Suppressor macrophage treated with lipopolysaccharide for 4 hours (primary cell): Measurements from ENCODE around the gene CACNA1B.
"Not testable (repeated sequence)": the region's sequence is repeated elsewhere in the genome, so short reads cannot be mapped to it uniquely, and the experiment has no call there.

Experiments
- DNase-seq: peaks from one replicate; pipeline ENCODE4 v3.0.0-alpha.2; 2020

CACNA1B gene

DNA sequence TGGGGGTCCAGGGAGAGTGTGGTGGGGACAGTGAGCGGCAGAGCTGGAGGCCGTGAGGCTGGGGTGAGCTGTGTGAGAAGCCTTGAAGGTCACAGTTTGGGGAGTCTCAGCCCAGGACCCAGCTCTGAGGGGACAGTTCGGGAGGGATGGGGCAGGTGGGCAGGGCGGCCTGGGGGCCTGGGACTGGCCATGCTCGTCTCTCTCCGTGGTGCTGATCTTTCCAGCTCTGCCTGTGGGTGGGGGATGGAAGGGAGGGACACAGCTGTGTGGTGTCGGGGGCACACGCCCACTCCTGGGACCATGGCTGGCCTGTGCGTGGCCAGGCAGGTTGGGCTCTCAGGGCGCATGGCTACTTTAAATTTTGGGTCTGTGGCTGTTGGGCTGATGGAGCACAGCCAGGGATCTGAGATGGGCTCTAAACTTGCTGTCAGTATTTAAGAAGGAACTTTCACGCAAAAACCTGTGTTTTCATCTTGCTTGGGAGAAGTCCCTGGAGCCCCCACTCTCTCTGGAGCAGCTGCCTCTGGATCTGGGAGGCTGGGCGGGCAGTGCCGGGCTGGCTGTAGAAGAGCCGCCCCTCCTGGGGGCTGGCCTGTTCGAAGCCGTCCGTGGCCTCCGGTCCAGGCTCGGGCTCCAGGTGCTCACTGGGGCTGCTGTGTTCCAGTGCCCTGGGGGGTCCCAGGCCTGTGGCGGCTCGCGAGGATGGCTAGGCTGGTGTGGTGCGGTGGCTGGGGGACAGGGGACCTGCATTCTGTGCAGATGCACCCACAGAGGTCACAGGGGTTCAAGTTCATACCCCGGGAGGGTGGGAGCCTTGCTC lies 13.4 kb downstream of the CACNA1B start:
- DNase-seq = not testable (repeated sequence)

DNA sequence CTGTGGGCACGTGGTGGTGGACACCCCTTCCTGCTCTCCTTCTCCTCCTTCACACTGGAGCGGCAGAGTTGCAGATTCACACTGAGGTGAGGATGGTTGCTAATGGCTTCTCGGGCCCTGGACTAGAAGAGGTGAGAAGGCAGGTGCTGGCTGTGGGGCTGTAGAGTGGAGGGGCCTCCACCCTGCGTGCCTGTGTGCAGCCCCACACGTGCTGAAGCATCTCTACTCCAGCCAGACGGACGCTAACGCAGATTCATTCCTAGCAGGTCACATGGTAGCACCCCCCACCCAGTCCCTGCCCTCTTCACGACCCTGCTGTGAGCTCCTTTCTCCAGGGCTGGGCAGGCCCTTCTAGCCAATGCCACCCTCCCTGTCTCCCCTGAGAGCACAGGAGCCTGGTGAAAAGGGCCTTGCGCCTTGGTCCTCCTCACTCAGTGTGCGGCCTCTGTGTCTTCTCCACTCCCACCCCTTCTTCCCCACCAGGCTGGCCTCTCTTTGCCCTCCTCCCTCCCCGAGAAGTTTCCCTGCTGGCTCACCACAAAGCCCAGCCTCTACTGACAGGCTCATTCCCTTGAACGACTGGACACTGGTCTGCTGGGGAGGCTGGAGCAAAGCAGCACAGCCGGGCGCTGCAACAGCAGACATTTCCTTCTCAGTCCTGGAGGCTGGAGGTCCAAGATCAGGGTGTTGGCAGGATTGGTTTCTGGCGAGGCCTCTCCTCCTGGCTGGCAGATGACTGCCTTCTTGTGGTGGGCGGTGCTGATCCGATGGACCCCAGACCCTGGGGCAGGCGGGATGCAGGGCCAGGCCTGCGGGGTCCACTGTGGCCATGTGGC lies 14.2 kb downstream of the CACNA1B start:
- DNase-seq = no peak

DNA sequence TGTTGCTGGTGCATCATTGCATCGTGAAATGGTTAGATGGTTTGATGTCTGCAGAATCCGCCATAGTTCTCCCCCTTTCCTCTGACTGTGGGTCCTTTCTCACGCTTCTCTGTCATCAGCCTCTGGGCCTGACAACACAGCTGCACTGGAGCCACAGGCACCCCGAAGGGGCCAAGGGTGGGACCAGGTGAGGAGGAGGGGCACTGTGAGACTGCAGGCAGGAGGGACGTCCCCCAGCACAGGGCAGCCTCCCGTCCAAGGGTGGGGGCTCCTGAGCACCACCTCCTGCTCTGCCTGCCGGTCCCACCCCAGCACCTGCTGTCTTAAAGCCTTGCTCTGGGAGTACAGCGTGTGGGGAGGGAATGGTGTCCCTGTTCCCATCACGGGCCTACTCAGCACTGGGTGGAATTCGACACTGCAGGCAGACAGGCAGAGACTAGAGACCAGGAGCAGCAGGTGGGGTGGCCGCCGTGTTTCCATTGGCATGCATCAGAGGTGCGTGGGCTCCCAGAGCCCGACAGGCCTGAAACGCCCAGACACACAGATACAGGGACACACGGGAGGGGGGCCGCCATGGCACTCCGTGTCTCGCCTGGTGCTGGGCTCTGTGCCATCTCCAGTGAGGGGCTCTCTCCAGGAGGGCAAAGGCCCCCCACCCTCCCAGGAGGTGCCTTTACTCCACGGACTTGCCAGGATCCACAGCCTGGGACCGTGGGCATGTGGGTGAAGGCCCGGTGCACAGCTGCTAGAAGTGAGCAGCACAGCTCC lies 15.0 kb downstream of the CACNA1B start:
- no peak for DNase-seq

DNA sequence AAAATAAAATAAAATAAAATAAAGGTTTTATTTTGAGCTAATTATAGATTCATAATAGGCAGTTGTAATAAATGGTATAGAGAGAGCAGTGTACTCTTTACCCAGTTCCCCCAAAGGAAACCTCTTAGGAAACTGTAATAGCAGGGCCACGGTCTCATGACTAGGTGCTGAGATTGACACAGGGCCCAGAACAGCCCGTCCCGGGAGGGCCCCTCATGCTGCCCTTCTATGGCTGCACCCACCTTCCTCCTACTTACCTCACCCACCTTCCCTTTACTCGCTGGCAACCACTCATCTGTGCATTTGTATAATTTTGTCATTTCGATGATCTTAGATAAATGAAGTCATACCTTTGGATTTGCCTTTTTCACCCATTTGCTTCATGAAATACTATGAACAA lies 16.1 kb downstream of the CACNA1B start:
- no peak for DNase-seq

DNA sequence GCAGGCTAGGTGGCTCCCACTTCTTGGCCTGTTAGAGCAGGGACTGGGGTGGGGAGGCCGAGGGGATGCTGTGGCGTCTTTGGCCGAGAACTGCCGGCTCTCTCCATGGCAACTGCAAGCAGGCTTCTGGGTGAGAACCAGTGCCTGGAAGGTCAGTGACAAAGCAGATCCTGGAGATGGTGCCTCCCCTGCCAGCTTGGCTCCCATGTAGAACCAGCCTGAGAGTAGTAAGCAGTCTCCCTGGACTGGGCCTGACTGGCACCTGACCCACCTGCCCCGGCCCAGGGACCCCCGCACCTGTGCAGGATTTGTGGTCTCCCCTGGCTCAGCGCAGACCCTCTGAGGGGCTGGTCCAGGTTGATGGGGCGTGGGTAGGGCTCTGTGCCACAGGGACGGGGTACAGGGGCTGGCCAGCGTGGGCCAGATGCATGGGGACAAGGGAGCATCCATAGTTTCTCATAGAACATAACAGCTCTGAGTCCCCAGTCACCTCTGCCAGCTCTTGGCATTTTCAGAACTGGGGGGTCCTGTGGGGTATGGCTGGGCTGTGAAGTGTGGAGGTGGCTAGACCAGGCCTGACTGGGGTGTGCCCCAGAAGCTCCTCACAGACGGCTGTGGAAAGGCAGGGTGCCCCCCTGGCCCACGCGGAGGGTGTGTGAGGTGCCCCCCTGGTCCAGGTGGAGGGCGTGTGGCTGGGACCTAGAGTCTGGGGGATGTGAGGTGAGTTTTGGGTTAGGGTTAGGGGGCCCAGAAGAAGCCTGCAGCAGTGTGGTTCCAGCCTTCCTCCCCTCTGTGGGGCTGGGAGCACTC lies 22.2 kb downstream of the CACNA1B start:
- no peak for DNase-seq

DNA sequence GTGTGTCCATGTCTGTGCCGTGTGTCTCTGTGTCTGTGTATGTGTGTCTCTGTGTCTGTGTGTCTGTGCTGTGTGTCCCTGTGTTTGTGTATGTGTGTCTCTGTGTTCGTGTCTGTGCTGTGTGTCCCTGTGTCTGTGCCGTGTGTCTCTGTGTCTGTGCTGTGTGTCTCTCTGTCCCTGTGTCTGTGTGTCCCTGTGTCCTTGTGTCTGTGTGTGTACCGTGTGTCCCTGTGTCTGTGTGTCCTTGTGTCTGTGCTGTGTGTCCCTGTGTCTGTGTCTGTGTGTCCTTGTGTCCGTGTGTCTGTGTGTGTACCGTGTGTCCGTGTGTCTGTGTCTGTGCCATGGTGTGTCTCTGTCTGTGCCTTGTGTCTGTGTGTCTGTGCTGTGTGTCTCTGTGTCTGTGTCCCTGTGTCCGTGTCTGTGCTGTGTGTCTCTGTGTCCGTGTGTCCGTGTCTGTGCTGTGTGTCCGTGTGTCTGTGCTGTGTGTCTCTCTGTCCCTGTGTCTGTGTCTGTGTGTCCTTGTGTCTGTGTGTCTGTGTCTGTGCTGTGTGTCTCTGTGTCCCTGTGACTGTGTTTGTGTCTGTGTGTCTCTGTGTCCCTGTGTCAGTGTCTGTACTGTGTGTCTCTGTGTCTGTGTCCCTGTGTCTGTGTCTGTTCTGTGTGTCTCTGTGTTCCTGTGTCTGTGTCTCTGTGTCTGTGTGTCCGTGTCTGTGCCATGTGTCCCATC lies 23.2 kb downstream of the CACNA1B start:
- no peak for DNase-seq

DNA sequence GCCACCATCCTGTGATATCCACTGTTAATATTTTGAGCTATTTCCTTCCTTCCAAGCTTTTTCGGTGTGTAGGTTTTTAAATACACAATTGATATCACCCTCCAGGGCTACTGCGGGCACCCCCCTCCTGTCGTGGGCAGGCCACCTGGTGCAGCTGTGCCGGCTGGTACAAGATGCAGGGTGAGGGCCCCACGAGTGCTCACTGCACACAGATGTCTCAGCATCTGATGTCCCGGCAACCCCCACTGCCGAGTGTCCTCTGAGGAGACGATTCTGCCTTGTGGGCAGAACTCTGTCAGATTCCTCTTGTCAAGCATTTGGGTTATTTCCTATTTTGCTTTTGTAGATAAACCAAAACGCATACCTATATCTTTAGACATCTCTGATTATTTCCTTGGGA lies 25.1 kb downstream of the CACNA1B start:
- no peak for DNase-seq

DNA sequence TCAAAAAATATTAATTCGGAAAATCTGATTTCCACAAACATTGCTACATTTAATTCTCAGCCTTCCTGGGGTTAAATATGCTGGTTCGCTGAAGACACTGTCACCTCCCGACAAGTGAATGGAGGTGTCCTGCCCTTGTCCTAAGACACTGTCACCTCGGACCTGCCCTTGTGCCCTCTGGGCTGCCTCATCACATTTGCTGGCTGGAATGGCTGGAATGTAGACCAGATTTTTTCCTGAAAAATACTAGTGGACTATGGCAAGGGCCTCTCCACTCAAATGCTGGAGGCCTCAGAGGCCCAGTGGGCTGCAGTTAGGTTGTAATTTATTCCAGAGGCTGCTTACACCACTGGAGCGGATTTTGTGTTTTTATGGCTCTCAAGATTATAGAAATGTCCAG lies 28.2 kb downstream of the CACNA1B start:
- no peak for DNase-seq

DNA sequence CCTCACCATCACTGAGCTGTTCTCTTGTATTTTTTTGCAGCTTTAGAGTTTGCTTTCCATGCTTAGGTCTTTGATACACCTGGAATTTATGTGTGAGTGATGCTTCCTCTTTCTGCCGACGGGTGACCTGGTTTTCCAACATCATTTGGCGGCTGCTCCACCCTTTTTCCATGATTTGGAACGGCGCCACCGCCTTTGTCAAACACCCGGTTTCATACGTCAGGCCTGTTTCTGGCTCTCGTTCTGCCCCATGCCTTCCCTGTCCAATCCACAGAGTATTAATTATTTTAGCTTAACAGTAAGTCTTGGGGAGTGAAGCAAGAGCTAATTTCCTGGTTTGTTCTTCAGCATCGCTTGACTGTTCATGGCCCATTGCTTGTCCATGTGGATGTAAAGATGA lies 30.2 kb downstream of the CACNA1B start:
- no peak for DNase-seq

DNA sequence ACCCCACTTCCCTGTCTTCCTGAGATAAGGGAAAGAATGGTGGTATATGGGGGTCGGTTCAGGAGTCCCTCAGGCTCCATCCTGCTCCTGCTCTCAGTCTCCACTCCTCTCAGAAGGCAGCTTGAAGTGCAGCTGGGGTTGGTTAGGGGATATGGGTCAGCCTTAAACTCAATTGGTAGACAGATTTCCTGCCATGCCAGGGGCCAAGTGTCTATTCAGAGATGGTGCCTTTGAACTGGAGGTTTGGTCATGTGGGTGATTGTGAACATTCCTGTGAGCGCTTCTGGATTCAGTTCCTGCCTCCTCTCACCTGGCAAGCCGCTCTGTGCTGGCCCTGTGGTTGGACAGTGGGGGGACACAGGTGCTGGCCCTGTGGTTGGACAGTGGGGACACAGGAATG lies 35.1 kb downstream of the CACNA1B start:
- no peak for DNase-seq

DNA sequence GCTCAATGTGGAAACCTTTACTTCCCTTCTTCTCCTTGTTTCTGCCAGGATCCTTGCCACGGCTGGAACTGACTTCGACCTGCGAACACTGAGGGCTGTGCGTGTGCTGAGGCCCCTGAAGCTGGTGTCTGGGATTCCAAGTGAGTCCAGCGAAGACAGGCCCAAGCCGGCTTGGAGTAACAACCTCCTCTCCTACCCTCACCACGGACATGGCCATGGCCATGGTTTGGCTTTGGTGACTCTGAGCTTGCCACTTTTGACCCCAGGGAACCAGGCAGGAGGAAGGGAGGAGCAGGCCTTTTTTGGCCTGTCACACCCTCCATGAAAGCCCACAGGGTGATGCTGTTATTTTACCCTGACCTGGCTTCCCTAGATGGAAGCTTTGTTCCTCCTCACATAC lies 35.5 kb downstream of the CACNA1B start:
- no peak for DNase-seq

DNA sequence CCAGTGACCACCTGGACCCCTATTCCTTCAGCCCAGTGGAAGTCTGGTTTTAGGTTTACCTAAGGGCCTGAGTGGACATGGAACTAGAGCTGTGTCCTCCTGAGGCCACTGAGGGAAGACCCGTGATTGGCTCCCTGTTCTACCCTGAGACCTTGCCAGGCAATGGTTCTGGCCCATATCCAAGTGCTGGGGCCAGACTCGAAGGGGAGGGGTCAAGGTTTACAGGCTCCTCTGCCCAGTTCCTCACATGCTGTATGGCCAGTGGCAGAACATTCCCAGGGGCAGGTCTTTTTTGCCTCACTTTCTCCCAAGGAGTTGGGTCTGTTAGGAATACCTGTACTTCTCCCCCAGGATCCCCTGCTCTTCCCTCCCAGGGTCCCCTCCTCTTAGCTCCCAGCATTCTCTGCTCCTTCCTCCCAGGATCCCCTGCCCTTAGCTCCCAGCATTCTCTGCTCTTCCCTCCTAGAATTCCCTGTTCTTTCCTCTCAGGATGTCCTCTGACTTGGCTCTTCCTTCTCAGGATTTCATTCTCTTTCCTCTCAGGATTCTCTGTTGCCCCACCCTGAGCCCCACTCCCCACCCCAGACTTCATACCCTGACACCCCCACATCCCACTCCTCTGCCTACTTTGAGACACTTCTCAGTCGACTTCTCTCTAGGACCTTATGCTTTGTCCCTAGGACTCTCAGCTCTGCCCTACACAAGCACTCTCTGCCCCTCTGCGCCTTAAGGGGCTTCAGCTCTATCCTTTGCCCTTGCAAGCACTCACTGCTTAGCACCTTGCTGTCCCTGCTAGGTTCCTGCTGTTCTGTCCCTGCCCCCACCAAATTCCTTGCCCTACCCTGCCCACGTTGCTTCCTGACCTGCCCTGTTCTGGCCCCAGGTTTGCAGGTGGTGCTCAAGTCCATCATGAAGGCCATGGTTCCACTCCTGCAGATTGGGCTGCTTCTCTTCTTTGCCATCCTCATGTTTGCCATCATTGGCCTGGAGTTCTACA lies 36.5 kb downstream of the CACNA1B start:
- DNase-seq = no peak

DNA sequence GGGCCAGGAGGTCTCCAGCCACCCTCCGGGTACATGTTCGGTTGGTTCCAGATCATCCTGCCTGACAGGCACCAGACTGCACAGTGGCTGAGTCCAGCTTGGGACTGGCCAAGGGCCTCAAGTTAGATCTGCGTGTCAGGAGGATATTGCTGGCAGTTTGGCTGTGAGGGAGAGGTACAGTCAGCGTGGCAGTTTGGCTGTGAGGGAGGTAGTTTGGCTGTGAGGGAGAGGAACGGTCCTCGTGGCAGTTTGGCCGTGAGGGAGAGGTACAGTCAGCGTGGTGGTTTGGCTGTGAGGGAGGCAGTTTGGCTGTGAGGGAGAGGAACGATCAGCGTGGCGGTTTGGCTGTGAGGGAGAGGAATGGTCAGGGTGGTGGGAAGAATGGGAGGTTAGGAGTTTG lies 39.0 kb downstream of the CACNA1B start:
- DNase-seq = no peak

DNA sequence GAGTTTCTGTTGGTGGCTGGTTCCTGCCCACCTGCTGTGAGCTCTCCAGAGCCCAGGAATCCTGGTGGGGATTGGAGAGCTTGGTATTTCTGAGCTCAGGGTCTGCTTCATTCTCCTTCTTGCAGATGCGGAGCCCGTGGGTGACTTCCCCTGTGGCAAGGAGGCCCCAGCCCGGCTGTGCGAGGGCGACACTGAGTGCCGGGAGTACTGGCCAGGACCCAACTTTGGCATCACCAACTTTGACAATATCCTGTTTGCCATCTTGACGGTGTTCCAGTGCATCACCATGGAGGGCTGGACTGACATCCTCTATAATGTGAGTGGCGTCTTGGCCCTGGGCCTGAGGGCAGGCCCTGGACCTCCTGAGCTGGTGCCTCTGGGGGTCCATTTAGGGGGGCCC lies 39.5 kb downstream of the CACNA1B start:
- DNase-seq = no peak

DNA sequence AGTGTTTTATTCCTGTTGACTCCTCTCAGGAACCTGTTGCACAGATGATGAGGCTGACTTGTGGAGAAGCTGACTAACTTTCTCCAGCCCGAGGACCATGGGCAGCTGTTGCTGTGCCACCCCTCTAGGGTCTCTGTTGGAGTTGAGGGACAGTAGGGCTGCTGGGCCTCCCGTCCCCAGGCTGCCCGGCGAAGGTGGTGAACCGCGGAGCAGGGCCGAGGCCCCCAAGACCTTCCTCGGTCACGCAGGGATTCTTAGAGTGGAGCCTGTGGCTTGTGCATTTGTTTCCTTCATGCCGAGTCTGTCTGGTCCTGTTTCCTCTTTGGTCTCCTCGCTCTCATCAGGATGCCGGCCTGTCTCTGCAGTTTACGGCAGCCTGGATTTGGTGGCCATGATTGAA lies 40.2 kb downstream of the CACNA1B start:
- DNase-seq = no peak

DNA sequence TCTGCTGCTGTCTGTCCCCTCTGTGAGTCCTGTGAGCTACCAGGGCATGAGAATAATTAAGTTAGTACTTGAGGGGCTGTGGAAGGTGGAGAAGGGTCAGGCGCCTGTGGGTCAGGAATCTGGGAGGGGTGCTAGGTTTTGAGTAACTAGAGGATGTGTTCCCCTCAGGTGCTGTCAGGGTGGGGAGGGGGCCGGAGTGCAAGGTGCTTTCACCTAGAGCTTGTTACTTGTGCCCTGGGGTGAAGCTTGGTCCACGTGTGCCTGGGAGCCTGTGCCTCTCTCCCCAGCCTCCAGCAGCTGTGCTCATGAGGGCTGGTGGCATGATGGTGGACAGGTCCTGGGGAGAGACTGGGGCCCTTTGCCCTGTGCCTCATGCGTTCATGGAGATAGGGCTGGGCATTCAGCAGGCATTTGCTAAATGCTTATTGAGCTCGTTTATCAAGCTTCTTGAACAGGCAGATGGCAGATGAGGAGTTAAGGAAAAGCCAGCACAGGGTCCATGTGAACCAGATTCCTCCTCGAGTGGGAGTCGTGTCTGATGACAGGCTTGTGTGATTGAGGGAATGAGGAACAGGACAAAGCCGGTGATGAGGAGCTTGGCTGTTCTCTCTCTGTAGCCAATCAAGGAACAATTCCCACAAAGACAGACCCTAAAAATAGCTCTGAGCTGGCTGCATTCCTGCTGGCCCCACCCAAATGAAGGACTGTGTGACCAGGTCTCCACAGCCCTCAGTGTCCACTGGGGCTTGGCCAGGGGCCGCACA lies 40.9 kb downstream of the CACNA1B start:
- DNase-seq = no peak

DNA sequence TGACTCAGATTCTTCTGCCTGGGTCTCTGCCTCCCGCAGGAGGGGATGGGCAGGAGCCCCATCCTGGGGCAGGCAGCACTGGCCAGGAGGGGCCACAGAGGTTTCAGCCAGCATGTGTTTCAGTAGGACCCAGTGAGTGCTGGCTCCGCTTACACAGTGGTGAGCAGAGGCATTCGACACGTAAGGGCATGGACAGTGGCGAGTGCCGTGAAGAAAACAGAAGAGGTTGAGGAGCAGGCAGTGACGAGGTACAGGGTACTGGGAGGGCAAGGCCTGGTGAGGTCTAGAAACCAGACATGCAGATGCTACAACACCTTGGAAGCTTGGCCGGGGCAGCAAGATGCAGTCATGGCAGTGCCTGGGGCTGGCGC lies 41.5 kb downstream of the CACNA1B start:
- no peak for DNase-seq

DNA sequence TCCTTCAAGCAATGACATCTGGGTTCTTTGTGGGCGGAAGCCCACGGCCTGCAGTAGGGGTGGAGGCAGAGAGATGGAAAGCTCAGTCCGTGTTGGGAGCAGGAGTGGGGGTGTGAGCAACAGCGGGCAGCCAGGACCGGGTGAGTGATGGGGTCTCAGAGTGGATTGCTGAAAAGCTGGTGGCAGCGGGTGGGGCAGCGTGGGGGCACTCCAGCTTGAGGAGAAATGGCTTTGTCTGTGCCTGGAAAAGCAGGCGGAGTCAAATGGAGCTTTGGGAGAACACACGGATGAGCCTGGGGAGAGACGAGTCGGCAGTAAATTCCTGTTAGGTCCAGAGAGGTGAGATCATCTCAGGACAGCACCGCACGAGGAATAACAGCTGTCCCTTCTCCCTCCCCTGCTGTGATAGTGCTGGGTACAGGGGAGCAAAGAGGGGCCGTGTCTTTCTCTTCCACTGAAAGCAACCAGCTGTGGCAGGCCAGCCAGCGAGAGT lies 42.1 kb downstream of the CACNA1B start:
- DNase-seq = no peak

DNA sequence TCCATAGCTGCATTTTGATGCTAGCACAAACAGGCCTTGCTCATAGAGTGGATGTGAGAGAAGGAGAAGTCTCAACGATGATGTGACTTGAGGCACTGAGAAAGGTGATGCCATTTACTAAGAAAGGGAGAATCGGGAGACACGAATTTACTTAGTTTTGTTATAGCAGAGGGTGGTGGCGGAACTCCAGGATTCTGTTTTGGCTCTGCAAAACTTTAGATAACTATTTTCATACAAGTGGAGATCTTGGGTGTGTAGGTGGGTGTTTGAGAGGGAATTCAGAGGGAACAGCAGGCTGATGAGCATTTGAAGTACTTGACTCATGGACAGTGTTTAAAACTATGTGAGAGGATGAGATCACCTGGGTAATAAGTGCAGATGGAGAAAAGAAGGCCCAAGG lies 43.2 kb downstream of the CACNA1B start:
- DNase-seq = no peak

DNA sequence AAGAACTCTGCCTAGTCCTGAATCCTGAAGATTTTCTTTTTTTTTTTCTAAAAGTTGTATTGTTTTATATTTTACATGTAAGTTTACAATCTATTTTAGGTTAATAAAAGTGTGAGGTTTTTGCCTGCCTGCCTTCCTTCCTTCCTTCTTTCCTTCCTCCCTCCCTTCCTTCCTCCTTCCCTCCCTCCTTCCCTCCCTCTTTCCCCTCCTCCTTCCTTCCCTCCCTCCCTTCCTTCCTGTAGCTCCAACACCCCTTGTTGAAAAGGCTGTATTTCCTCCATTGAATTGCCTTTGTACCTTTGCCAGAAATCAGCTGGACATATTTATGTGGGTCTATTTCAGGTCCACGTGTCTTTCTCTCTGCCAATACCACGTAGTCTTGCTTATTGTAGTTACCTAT lies 46.6 kb downstream of the CACNA1B start:
- DNase-seq = no peak
